ENCODE measurements around the gene FDCSP. TPM values are rescaled to one million over a fixed set of nuclear protein-coding genes. Genes with fewer than 3 reads are reported as not detected.

Gene FDCSP
- polyA plus RNA-seq, 1 of the 3 experiments (the other 2 are of a cell fraction), result not detected

- ChIA-PET POLR2A (no interaction called here), CTCF (no interaction called here)
- no peaks in the 10 kb centered on the region for H3K9me2 ChIP-seq
- H3K36me3 ChIP-seq (replicated peaks in 1 of 2; ENCODE audit: control insufficient read depth in 1 of 2, insufficient read depth in 2 of 2, low read length in 1 of 2), result no peaks in the 10 kb centered on the region
- H3K9me3 ChIP-seq, result no peaks in the 10 kb centered on the region
- H3K4me3 ChIP-seq (ENCODE audit: low read depth in 2 of 2, low read length in 1 of 2), result no peak overlapping the region
- TF ChIP-seq PBX3 (IDR thresholded peaks at IDR 0.05), result no peak
- TF ChIP-seq CTCF (IDR thresholded peaks at IDR 0.05), result no peak
- no peak for TF ChIP-seq SMC3 (IDR thresholded peaks at IDR 0.05; ENCODE audit: low read depth, low read length)
- TF ChIP-seq JUND (IDR thresholded peaks at IDR 0.05), result no peak
- no peak for TF ChIP-seq GABPA (IDR thresholded peaks at IDR 0.05; ENCODE audit: low read depth)
- TF ChIP-seq REST (IDR thresholded peaks at IDR 0.05; ENCODE audit: low read depth, low read length), result no peak
- no peak for TF ChIP-seq RAD21 (IDR thresholded peaks at IDR 0.05; ENCODE audit: low read length)
- no peak for TF ChIP-seq TAF1 (IDR thresholded peaks at IDR 0.05; ENCODE audit: borderline replicate concordance, low read depth, low read length)
- TF ChIP-seq POLR2AphosphoS5 (IDR thresholded peaks at IDR 0.05; ENCODE audit: low read depth, low read length), result no peak
- TF ChIP-seq, protein P1, sequence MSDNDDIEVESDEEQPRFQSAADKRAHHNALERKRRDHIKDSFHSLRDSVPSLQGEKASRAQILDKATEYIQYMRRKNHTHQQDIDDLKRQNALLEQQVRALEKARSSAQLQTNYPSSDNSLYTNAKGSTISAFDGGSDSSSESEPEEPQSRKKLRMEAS (IDR thresholded peaks at IDR 0.05; ENCODE audit: low read depth), result no peak
- TF ChIP-seq TCF12 (IDR thresholded peaks at IDR 0.05), result no peak
- no peak for TF ChIP-seq MEF2A (IDR thresholded peaks at IDR 0.05; ENCODE audit: borderline replicate concordance, low read depth)
- TF ChIP-seq FOXM1 (IDR thresholded peaks at IDR 0.05; ENCODE audit: low read depth), result no peak
- no peak for TF ChIP-seq ELF1 (IDR thresholded peaks at IDR 0.05)
- no peak for TF ChIP-seq RXRA (IDR thresholded peaks at IDR 0.05; ENCODE audit: borderline replicate concordance, low read depth)
- TF ChIP-seq FOXJ3 (CRISPR knock-in tag; IDR thresholded peaks at IDR 0.05), result no peak
- no peak for TF ChIP-seq RFX5 (IDR thresholded peaks at IDR 0.05; ENCODE audit: low read length)
- H3K4me1 ChIP-seq (ENCODE audit: control insufficient read depth in 1 of 2, insufficient read depth in 2 of 2, low read depth in 1 of 2, low read length in 1 of 2), result no peaks in the 10 kb centered on the region
- H3F3A ChIP-seq (replicated peaks; ENCODE audit: insufficient read depth), result no peaks in the 10 kb centered on the region
- no peak overlapping the region for H3K27ac ChIP-seq (ENCODE audit: low read depth in 2 of 2, low read length in 1 of 2)
- no peaks in the 10 kb centered on the region for H3K79me2 ChIP-seq (ENCODE audit: insufficient read depth)
- no peak overlapping the region for H2AFZ ChIP-seq (ENCODE audit: low read depth)
- H3K4me2 ChIP-seq, result no peak overlapping the region
- DNase-seq, result no peak
- H3K9ac ChIP-seq, result no peak overlapping the region
- no peaks in the 10 kb centered on the region for H4K20me1 ChIP-seq (ENCODE audit: insufficient read depth)
- WGBS (ENCODE audit: low lambda C conversion rate), result 7% methylated on average over 5 of the region's 5 CpGs
- H3K27me3 ChIP-seq (ENCODE audit: insufficient read depth), result no peaks in the 10 kb centered on the region; the same call in 1 of the 2 replicates
These were observed 47.8 kb upstream of the FDCSP start for GRCh38 chr4:70178075-70178660.

Data from SK-N-SH (cell line).